Choroid plexus epithelial cell (primary cell): Measurements from ENCODE around the gene CIBAR2.

Experiments
- DNase-seq: peaks from one replicate; pipeline ENCODE4 v3.0.0-alpha.2; 2010; ENCODE audit warnings: low read depth
- H3K4me3 ChIP-seq: 2 replicates; pipeline ENCODE4 v1.5.1; 2011; ENCODE audit warnings: low read depth, mild to moderate bottlenecking, control low read depth, low read length, moderate library complexity
- CTCF ChIP-seq: conservative IDR thresholded peaks from 2 replicates; pipeline ENCODE4 v1.5.1; 2011; ENCODE audit warnings: low read depth, mild to moderate bottlenecking, control low read depth, inconsistent platforms, low read length, moderate library complexity

The CIBAR2 gene

DNA sequence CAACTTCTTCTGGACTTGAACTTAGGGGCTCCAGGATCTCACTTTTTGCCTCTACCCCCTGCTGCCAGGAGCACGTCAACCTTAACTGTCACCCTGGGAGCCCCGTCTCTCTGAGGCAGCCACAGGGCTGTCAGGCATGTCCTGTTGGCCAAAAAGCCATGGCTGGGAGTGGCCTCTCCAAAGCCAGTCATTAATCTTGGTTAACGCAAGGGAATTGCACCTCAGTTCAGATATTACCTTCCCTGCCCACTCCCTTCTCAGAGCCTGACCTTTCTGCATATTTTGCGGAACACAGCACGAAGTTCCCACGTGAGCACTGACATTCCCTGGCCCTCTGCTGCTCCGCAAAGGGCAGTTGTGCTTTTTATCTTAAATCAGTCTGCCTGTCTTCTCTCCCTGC lies 44.2 kb upstream of the CIBAR2 start:
- TF ChIP-seq CTCF = no peak
- no peak overlapping the region for H3K4me3 ChIP-seq
- no peak for DNase-seq

DNA sequence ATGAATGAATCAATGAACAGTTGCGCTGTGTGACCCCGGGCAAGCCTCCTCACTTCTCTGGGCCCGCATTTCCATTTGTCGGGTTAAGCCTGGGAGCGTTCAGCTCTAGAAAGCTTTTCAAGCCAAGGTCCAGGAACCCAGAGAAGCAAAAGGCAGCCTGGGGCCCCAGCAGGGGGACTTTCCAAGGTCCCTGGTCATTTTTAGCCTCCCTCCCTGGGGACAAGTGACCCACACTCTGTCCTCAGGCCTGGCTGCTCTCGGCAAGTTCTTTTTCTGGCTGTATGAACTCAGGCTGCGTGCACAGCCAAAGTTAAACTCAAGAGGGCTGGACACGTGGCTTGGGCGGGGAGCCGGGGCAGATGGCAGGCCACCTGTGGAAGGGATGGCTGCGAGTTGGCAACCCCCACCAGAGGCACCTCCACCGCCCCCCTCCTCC lies 41.4 kb upstream of the CIBAR2 start:
- no peak for TF ChIP-seq CTCF
- H3K4me3 ChIP-seq = no peak overlapping the region

GRCh38 chr16:85153046-85153445 lies 40.8 kb upstream of the CIBAR2 start:
- no peak overlapping the region for H3K4me3 ChIP-seq
- DNase-seq = no peak
- no peak for TF ChIP-seq CTCF

More for the DNA sequence above, 41.4 kb upstream of the CIBAR2 start:
- DNase-seq = no peak

- no peak overlapping the region for H3K4me3 ChIP-seq
- no peak for DNase-seq
- no peak for TF ChIP-seq CTCF
Measured at GRCh38 chr16:85152414-85153030, 40.2 kb upstream of the CIBAR2 start.

GRCh38 chr16:85151603-85152413 lies 39.5 kb upstream of the CIBAR2 start:
- peak; percentile 76 for DNase-seq
- no peak overlapping the region for H3K4me3 ChIP-seq
- TF ChIP-seq CTCF = no peak

DNA sequence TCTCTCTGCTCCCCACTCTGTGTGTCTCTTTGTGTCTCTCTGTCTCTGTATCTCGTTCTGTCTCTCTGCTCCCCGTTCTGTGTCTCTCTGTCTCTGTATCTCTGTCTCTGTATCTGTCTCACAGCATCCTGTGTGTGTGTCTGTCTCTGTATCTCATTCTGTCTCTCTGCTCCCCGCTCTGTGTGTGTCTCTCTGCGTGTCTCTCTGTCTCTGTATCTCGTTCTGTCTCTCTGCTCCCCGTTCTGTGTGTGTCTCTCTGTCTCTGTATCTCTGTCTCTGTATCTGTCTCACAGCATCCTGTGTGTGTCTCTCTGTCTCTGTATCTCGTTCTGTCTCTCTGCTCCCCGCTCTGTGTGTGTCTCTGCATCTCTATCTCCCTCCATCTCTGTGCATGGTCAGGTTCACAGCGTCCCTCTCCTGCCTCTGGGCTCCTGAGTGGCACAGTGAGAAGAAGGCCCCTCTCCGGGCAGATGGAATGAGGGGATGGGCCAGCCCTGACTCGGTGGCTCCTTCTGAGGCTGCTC lies 38.9 kb upstream of the CIBAR2 start:
- no peak overlapping the region for H3K4me3 ChIP-seq
- DNase-seq = no peak
- no peak for TF ChIP-seq CTCF
